ENCODE measurements around the gene MEST.

DNA sequence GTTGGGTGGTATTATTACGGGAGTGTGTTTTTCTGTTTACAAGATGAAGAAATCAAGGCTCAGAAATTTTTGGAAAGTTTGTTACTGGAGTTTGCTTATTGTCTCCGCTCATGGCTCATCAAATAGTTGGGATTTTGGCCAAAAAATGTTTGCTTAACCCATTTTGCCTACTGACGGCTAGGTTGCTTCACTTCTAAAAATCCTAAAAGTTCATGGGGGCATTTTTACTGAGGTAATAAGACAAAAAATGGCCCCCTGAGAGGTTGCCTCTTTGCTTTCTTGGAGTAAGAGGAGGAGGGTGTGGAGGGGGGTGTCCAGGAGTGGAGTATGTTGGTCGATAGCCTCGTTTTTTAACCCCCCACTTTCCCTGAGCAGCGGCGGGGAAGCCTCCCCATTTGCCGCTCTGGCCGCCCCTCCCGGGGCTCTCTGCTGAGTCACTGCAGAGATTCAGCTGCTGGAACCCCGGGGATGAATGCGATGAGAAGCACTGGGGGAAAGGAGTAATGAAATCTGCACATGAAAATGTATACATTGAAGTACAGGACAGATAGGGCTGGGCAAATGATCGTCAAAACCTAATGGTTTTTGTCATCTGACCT, 1.5 kb downstream of the MEST start:
- TF ChIP-seq, protein P1, sequence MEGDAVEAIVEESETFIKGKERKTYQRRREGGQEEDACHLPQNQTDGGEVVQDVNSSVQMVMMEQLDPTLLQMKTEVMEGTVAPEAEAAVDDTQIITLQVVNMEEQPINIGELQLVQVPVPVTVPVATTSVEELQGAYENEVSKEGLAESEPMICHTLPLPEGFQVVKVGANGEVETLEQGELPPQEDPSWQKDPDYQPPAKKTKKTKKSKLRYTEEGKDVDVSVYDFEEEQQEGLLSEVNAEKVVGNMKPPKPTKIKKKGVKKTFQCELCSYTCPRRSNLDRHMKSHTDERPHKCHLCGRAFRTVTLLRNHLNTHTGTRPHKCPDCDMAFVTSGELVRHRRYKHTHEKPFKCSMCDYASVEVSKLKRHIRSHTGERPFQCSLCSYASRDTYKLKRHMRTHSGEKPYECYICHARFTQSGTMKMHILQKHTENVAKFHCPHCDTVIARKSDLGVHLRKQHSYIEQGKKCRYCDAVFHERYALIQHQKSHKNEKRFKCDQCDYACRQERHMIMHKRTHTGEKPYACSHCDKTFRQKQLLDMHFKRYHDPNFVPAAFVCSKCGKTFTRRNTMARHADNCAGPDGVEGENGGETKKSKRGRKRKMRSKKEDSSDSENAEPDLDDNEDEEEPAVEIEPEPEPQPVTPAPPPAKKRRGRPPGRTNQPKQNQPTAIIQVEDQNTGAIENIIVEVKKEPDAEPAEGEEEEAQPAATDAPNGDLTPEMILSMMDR (IDR thresholded peaks at IDR 0.05; ENCODE audit: extremely low read depth in 1 of 2, insufficient read depth in 1 of 2, low read depth in 1 of 2, low read length in 2 of 2): no peak
- TF ChIP-seq POLR2A (IDR thresholded peaks at IDR 0.05; ENCODE audit: low read depth, low read length) (no peak), EZH2 (IDR thresholded peaks at IDR 0.05; ENCODE audit: borderline replicate concordance, low read depth, low read length, severe bottlenecking) (no peak)
